SK-N-MC (cell line): Measurements from ENCODE around the gene TPX2.
"Not testable (repeated sequence)": the region's sequence is repeated elsewhere in the genome, so short reads cannot be mapped to it uniquely, and the experiment has no call there.

Experiments
- DNase-seq: peaks from one replicate; pipeline ENCODE4 v3.0.0-alpha.2; 2011; ENCODE audit warnings: low read depth, low spot score
- H3K27ac ChIP-seq: fragments of 200-600 bp; sonication (generic); 2 replicates; pipeline ENCODE4 v1.5.1; 2016; ENCODE audit warnings: mixed run types
- H3K36me3 ChIP-seq: fragments of 200-600 bp; sonication (generic); 2 replicates; pipeline ENCODE4 v1.6.1; 2017; ENCODE audit warnings: antibody characterized with exemption, low read length, mixed read lengths; ENCODE audit not compliant: insufficient read depth
- H3K4me3 ChIP-seq: fragments of 200-600 bp; sonication (generic); 2 replicates; pipeline ENCODE4 v1.5.1; 2016
- H3K9ac ChIP-seq: fragments of 200-600 bp; sonication (generic); 2 replicates; pipeline ENCODE4 v1.8.0; 2017; ENCODE audit warnings: mixed run types, mixed read lengths; ENCODE audit not compliant: insufficient read length
- H3K9me3 ChIP-seq: fragments of 200-600 bp; sonication (generic); 2 replicates; pipeline ENCODE4 v1.6.1; 2017; ENCODE audit warnings: low read depth, mild to moderate bottlenecking, antibody characterized with exemption, low read length, moderate library complexity, mixed read lengths
- EZH2 ChIP-seq: fragments of 200-600 bp; sonication (generic); IDR thresholded peaks from one replicate; pipeline ENCODE4 v1.6.1; 2017; ENCODE audit warnings: antibody characterized with exemption
- FOXP2 ChIP-seq: optimal IDR thresholded peaks from 2 replicates; pipeline ENCODE3; 2011; ENCODE audit warnings: mild to moderate bottlenecking, moderate library complexity; ENCODE audit not compliant: insufficient read depth; ENCODE audit errors: extremely low read length, control extremely low read depth
- POLR2AphosphoS5 ChIP-seq: IDR thresholded peaks from 2 replicates; pipeline ENCODE4 v1.6.1; 2012; ENCODE audit warnings: mild to moderate bottlenecking, low read depth, low read length, borderline replicate concordance

The TPX2 gene

DNA sequence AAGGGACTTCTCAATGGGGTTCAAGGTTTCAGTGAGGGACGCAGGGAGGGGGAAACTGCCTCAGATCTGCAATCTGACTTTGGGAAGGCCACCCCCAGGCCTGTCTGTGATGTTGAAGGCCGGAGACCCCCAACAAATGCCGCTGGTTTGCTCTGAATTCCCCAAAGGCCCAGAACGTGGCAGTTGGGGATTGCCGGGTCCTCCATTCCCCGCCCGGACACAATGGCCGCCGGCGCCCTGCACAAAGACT lies 16.1 kb upstream of the TPX2 start:
- peak overlapping the region; percentile 94 for H3K4me3 ChIP-seq
- no peak for TF ChIP-seq FOXP2
- no peak for TF ChIP-seq POLR2AphosphoS5
- no peak for TF ChIP-seq EZH2
- H3K36me3 ChIP-seq, result peaks cover 28% of the 10 kb centered on the region
- H3K27ac ChIP-seq, result peak overlapping the region; percentile 77
- DNase-seq, result no peak
- H3K9ac ChIP-seq, result peak overlapping the region; percentile 86
- no peaks in the 10 kb centered on the region for H3K9me3 ChIP-seq

DNA sequence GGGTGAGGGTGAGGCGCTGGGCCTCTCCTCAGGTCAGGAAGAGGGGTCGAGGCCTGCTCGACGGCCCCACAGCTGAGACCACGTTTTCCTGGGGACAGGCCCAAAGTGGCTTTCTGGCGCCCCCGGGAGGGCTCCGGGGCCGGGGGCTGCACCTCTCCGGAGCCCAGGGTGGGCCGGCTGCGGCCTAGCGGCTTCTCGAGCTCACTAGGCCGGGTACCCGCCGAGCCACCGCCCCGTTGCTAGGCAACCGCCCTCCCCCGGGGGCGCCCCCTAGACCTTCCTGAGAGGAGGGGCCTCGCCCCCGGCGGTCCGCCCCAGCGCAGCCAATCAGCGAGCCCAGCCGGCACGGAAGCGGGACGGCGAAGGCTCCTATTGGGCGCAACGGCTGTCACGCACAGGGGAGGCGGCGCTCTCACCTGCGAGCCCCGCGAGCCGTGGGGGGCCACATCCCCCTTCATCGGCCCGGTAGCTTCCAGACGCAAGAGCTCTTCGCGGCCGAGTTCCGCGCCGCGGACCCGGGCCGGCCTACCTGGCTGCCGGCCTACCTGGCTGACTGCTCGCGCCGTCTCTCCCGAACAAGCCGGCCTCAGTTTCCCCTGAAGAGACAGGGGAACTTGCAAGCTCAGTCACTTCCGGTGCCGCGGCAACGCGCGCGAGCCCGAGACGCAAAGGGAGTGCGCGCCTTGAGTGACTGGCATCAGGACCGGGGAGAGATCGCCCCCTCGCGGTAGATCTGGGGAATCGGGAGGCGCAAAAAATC lies 15.6 kb upstream of the TPX2 start:
- peak; percentile 81 for DNase-seq
- peak overlapping the region; percentile 79 for H3K27ac ChIP-seq
- H3K4me3 ChIP-seq, result peak overlapping the region; percentile 94
- TF ChIP-seq POLR2AphosphoS5, result peak; percentile 51
- peak; percentile 49 for TF ChIP-seq FOXP2
- TF ChIP-seq EZH2, result no peak
- no peaks in the 10 kb centered on the region for H3K9me3 ChIP-seq
- peak overlapping the region; percentile 86 for H3K9ac ChIP-seq
- H3K36me3 ChIP-seq, result peaks cover 28% of the 10 kb centered on the region

DNA sequence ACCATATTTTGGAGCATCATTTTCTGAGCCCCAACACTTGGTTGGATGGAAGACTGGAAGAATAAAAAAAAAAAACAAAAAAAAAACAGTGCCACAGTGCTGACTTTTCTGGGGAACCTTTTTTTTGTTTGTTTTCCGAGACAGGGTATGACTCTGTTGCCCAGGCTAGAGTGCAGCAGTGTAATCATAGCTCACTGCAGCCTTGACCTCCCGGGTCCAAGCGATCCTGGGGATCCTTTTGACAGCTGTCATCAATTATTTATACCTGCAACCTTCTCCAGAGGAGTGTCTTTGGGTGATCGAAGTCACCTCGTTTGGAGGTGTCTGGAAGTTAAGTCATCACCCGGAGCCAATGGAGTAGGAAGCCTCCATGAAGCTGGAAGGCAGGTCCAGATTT lies 7.8 kb upstream of the TPX2 start:
- no peaks in the 10 kb centered on the region for H3K9me3 ChIP-seq
- H3K4me3 ChIP-seq, result no peak overlapping the region
- TF ChIP-seq EZH2, result no peak
- no peak for TF ChIP-seq FOXP2
- no peak for TF ChIP-seq POLR2AphosphoS5
- no peak for DNase-seq
- no peak overlapping the region for H3K9ac ChIP-seq
- H3K36me3 ChIP-seq, result no peaks in the 10 kb centered on the region
- H3K27ac ChIP-seq, result no peak overlapping the region

- Histone ChIP-seq H3K27ac (peak overlapping the region; percentile 69), H3K4me3 (peak overlapping the region; percentile 79)
- no peak for TF ChIP-seq EZH2
Measured at GRCh38 chr20:31739550-31739977, 474 bp downstream of the TPX2 start.

GRCh38 chr20:31740208-31740607 lies 1.1 kb downstream of the TPX2 start:
- Histone ChIP-seq H3K36me3 (peaks cover 33% of the 10 kb centered on the region), H3K27ac (peak overlapping the region; percentile 69), H3K9ac (peak overlapping the region; percentile 84), H3K9me3 (no peaks in the 10 kb centered on the region), H3K4me3 (peak overlapping the region; percentile 79)
- TF ChIP-seq EZH2 (no peak), POLR2AphosphoS5 (no peak), FOXP2 (no peak)
- DNase-seq, result no peak

More at GRCh38 chr20:31739550-31739977, 474 bp downstream of the TPX2 start:
- H3K9me3 ChIP-seq, result no peaks in the 10 kb centered on the region
- peaks cover 27% of the 10 kb centered on the region for H3K36me3 ChIP-seq
- H3K9ac ChIP-seq, result peak overlapping the region; percentile 84
- DNase-seq, result no peak

DNA sequence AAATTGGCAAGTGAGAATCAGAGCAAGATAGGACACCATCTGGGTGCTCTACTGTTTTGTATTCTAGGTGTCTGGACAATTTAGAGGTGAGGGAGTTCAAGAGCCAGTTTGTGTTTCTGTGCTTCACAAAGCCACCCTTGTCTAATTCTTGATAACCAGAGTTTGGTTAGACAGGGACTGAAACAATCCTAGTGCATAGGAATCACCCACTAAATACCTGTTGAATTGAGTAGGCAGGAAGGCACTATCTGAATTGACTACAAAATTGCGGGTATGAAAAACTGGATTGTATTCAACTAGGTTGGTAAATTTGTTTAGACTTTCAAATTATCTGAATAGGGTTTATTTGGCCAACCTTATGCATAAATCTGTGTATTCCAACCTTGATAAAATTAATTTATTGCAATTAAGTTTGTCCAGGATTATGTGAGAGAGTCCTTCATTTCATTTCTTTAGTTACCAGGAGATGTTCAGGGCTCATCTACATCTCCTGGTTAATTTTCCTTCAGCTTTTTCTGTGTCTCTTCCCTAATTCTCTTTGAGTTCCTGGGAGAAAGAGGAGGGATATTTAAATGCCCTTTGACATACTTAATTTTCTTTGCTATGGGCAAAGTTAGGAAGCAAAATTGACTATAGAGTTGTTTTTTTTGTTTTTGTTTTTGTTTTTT lies 1.7 kb downstream of the TPX2 start:
- Histone ChIP-seq H3K9me3 (no peaks in the 10 kb centered on the region), H3K9ac (peak overlapping the region; percentile 84), H3K4me3 (peak overlapping the region; percentile 79), H3K27ac (no peak overlapping the region), H3K36me3 (peaks cover 39% of the 10 kb centered on the region)
- no peak for DNase-seq
- TF ChIP-seq FOXP2 (no peak), EZH2 (no peak), POLR2AphosphoS5 (no peak)

DNA sequence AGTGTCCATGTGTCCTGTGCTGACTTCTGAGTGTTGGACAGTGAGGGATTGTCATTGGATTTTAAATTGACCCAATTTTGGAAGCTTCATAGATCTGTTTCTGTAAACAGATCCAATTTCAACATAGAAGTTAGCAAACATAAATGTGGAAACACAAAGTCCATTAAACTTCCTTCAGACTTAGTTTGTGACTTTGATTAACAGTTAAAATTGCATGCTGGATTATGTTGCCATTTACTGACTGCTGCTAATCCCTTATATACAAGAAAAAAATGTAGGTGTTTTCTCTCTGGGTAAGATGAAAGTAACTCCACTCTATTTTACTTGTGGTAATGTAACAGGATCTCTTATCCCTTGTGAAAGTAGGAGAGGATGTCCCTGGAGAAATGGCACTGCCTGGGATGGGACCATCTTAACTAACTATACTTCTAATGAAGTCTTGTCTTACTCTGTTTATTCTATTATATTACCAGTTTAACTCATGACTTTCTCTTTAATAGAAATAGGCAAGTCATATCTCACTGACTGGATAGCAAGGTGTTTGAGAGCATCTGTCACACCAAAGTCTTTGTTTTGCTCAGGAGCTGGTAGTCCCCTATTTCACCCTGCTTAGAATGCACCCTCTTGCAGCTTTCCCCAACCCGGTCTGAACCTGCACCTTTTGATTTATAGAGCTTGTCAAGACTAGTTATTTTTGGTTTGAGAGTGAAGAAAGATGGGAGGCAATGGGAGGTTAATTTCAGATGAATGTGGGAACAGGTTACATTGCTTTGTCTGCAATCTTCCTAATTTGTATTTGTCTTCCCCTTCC lies 7.2 kb downstream of the TPX2 start:
- H3K9me3 ChIP-seq, result no peaks in the 10 kb centered on the region
- no peak for TF ChIP-seq FOXP2
- TF ChIP-seq EZH2, result no peak
- no peak for TF ChIP-seq POLR2AphosphoS5
- H3K36me3 ChIP-seq, result peaks cover 77% of the 10 kb centered on the region
- no peak overlapping the region for H3K27ac ChIP-seq
- H3K9ac ChIP-seq, result no peak overlapping the region
- no peak for DNase-seq
- no peak overlapping the region for H3K4me3 ChIP-seq

DNA sequence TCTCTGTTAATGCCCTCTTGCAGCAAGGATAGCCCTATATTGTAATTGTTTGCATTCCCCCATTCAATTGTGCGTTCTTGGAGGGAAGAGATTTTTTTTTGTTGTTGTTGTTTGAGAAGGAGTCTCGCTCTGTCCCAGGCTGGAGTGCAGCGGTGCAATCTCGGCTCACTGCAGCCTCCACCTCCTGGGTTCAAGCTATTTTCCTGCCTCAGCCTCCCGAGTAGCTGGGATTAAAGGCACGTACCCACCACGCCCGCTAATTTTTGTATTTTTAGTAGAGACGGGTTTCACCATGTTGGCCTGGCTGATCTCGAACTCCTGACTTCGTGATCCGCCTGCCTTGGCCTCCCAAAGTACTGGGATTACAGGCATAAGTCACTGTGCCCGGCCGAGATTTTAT lies 7.9 kb downstream of the TPX2 start:
- not testable (repeated sequence) for H3K27ac ChIP-seq, DNase-seq, H3K4me3 ChIP-seq, H3K9me3 ChIP-seq, H3K9ac ChIP-seq
- peaks cover 77% of the 10 kb centered on the region for H3K36me3 ChIP-seq
